ENCODE data around the gene ZBTB47. TPM values are rescaled to one million over a fixed set of nuclear protein-coding genes. Genes with fewer than 3 reads are reported as not detected.

Gene ZBTB47
- total RNA-seq, 1 experiment from 2014 or later: 8.1 TPM

DNA sequence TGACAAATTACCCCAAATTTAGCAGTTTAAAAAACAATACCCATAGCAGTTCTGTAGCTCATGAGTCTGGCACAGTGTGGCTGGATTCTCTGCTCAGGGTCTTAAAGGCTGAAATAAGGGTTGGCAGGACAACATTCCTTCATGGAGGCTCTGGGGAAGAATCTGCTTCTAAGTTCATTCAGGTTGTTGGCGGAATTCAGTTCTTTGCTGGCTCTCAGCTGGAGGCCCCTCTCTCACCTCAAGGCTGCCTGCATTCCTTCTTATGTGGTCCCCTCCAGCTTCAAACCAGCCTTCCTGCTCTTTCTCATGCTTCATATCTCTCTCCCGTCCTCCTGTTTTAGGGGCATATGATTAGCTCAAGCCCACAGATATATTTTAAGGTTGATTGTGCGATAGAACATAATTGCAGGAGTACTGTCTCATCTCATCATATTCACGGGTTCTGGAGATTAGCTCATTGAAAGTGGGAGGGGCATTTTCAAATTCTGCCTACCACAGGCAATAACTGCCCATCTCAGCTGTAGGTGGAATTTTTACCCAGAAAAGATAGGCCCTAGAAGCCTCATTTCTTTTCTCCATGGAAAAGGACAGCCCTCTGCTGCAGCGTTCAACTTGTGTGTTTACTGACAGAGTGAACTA lies 5.6 kb upstream of the ZBTB47 start:
- Histone ChIP-seq H3K27ac (no peak overlapping the region), H3F3A (ENCODE audit: insufficient read depth, low read depth) (peaks cover 18% of the 10 kb centered on the region; the same call in 1 of the 2 replicates), H3K4me3 (no peak overlapping the region), H3K4me1 (replicated peaks; ENCODE audit: insufficient read depth) (peaks cover 23% of the 10 kb centered on the region), H2AFZ (no peak overlapping the region), H3K9me2 (ENCODE audit: insufficient read depth) (no peaks in the 10 kb centered on the region), H4K20me1 (ENCODE audit: insufficient read depth) (no peaks in the 10 kb centered on the region), H3K9me3 (ENCODE audit: insufficient read depth, low read depth) (no peaks in the 10 kb centered on the region), H3K4me2 (no peak overlapping the region), H3K79me2 (ENCODE audit: low read depth) (no peaks in the 10 kb centered on the region), H3K27me3 (ENCODE audit: insufficient read depth, low read depth) (no peaks in the 10 kb centered on the region), H3K36me3 (ENCODE audit: low read depth) (peaks cover 9% of the 10 kb centered on the region; the same call in 1 of the 2 replicates)
- BruUV-seq (replicated peaks): no TSS peak
- TF ChIP-seq EZH2 (IDR thresholded peaks at IDR 0.05; ENCODE audit: low read depth) (no peak), CTCF (conservative IDR thresholded peaks at IDR 0.05) (no peak)
- ChIA-PET POLR2A (ENCODE audit: unreplicated experiment) (no interaction called here), CTCF (interaction anchor here (0.6 kb wide), 1 partner anchor 554 kb away, joined by 3 read pairs; no protein-coding TSS in a partner anchor)
- intact Hi-C loops (cut with micrococcal nuclease; ENCODE audit: unreplicated experiment): no loop called here
- DNase-seq: no peak

DNA sequence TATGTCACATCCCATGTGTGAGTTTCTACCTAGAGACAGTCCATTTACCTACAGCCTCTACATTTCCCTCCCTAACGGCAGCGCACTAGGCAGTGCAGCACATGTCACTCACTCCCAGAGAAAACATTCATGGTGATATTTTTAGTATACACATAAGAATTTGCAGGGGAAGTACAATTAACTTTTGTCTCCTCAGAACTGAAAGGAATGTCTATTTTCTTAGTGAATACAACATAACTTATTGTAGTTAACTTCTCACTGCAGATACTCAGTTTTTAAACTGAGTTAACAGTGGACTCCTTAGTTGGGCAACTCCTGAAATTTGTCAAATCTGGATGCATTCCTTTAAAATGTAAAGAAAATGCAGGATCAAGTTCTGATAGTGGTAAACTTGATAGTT lies 4.5 kb upstream of the ZBTB47 start:
- no peak for DNase-seq
- TF ChIP-seq EZH2 (IDR thresholded peaks at IDR 0.05; ENCODE audit: low read depth) (no peak), CTCF (conservative IDR thresholded peaks at IDR 0.05) (no peak)
- Histone ChIP-seq H3K79me2 (ENCODE audit: low read depth) (no peaks in the 10 kb centered on the region), H3K27me3 (ENCODE audit: insufficient read depth, low read depth) (no peaks in the 10 kb centered on the region), H3F3A (ENCODE audit: insufficient read depth, low read depth) (peaks cover 21% of the 10 kb centered on the region; the same call in 1 of the 2 replicates), H4K20me1 (ENCODE audit: insufficient read depth) (no peaks in the 10 kb centered on the region), H3K36me3 (ENCODE audit: low read depth) (0 out of 2 replicates have a peak, but pooled peaks cover under 1% of the 10 kb centered on the region), H3K9me3 (ENCODE audit: insufficient read depth, low read depth) (no peaks in the 10 kb centered on the region), H3K9me2 (ENCODE audit: insufficient read depth) (no peaks in the 10 kb centered on the region), H3K4me3 (no peak overlapping the region), H3K4me1 (replicated peaks; ENCODE audit: insufficient read depth) (peaks cover 33% of the 10 kb centered on the region), H2AFZ (no peak overlapping the region), H3K4me2 (no peak overlapping the region), H3K27ac (no peak overlapping the region)
- POLR2A ChIA-PET (ENCODE audit: unreplicated experiment): no interaction called here
- intact Hi-C loops (cut with micrococcal nuclease; ENCODE audit: unreplicated experiment): no loop called here
- BruUV-seq (replicated peaks): no TSS peak
- CTCF ChIA-PET: no interaction called here

GRCh38 chr3:42649783-42650182 lies 3.7 kb upstream of the ZBTB47 start:
- H3K79me2 ChIP-seq (ENCODE audit: low read depth): no peaks in the 10 kb centered on the region
- peaks cover 33% of the 10 kb centered on the region for H3K4me1 ChIP-seq (replicated peaks; ENCODE audit: insufficient read depth)
- TF ChIP-seq CTCF (conservative IDR thresholded peaks at IDR 0.05): no peak
- TF ChIP-seq EZH2 (IDR thresholded peaks at IDR 0.05; ENCODE audit: low read depth): no peak
- H3K4me2 ChIP-seq: no peak overlapping the region
- no peak overlapping the region for H3K4me3 ChIP-seq
- no peaks in the 10 kb centered on the region for H4K20me1 ChIP-seq (ENCODE audit: insufficient read depth)
- no peak overlapping the region for H3K27ac ChIP-seq
- no peaks in the 10 kb centered on the region for H3K9me2 ChIP-seq (ENCODE audit: insufficient read depth)
- H2AFZ ChIP-seq: no peak overlapping the region
- no peaks in the 10 kb centered on the region for H3K27me3 ChIP-seq (ENCODE audit: insufficient read depth, low read depth)
- H3K9me3 ChIP-seq (ENCODE audit: insufficient read depth, low read depth): no peaks in the 10 kb centered on the region
- DNase-seq: no peak
- BruUV-seq (replicated peaks): no TSS peak
- ChIA-PET CTCF (no interaction called here), POLR2A (ENCODE audit: unreplicated experiment) (interaction anchor here (0.7 kb wide), 1 partner anchor 33 kb away, joined by 3 read pairs; no protein-coding TSS in a partner anchor)
- peaks cover 21% of the 10 kb centered on the region; the same call in 1 of the 2 replicates for H3F3A ChIP-seq (ENCODE audit: insufficient read depth, low read depth)
- intact Hi-C loops (cut with micrococcal nuclease; ENCODE audit: unreplicated experiment): no loop called here
- no peaks in the 10 kb centered on the region for H3K36me3 ChIP-seq (ENCODE audit: low read depth)
